Activated CD4-positive, alpha-beta T cell treated with anti-CD3 and anti-CD28 coated beads for 4 hours (primary cell): ENCODE measurements around the gene ITGB7.

Experiments used
- DNase-seq, 2 donors: peaks; one replicate each; pipeline ENCODE4 v3.0.0-alpha.2; 2020

Gene ITGB7

GRCh38 chr12:53207042-53207441 is at the start of gene ITGB7:
Gene ITGB7 (minus strand): TSS chr12:53207251. CDS start chr12:53200443, 6,808 bp downstream.
- peak; percentile 62 for DNase-seq

- no peak for DNase-seq
Measured at GRCh38 chr12:53255996-53256395, 48.9 kb upstream of the ITGB7 start.

GRCh38 chr12:53254816-53255545 is 47.9 kb upstream of the ITGB7 start:
- DNase-seq = no peak

- DNase-seq = no peak
Measured at GRCh38 chr12:53253298-53253697, 46.2 kb upstream of the ITGB7 start.

- no peak for DNase-seq
Measured at GRCh38 chr12:53252349-53252916, 45.4 kb upstream of the ITGB7 start.

- peak; percentile 59 to 67 for DNase-seq
Measured at GRCh38 chr12:53251477-53252348, 44.7 kb upstream of the ITGB7 start.

- DNase-seq = no peak
Measured at GRCh38 chr12:53245286-53245685, 38.2 kb upstream of the ITGB7 start.

GRCh38 chr12:53244337-53244736 is 37.3 kb upstream of the ITGB7 start:
- DNase-seq = no peak

- no peak for DNase-seq
Measured at GRCh38 chr12:53241623-53242412, 34.8 kb upstream of the ITGB7 start.

GRCh38 chr12:53239643-53240258 is 32.7 kb upstream of the ITGB7 start:
- no peak for DNase-seq

- peak in 1 of 2 donors; percentile 71 for DNase-seq
Measured at GRCh38 chr12:53236443-53237111, 29.5 kb upstream of the ITGB7 start.

GRCh38 chr12:53235742-53236442 is 28.8 kb upstream of the ITGB7 start:
- DNase-seq = peak in 1 of 2 donors; percentile 48

GRCh38 chr12:53235164-53235563 is 28.1 kb upstream of the ITGB7 start:
- DNase-seq = no peak

GRCh38 chr12:53234271-53234914 is 27.3 kb upstream of the ITGB7 start:
- DNase-seq = no peak

GRCh38 chr12:53233671-53234121 is 26.6 kb upstream of the ITGB7 start:
- no peak for DNase-seq

GRCh38 chr12:53232646-53233461 is 25.8 kb upstream of the ITGB7 start:
- DNase-seq = peak; percentile 46 to 49

GRCh38 chr12:53231921-53232645 is 25.0 kb upstream of the ITGB7 start, which contains the start of gene RARG:
Gene RARG (minus strand): TSS chr12:53232209. CDS start chr12:53227545, 4,664 bp downstream.
- DNase-seq = peak; percentile 79 to 86

GRCh38 chr12:53231671-53231920 is 24.5 kb upstream of the ITGB7 start:
- no peak for DNase-seq
